Astrocyte of the spinal cord (primary cell): ENCODE data around the gene CDK5.

Experiments
- DNase-seq: peaks from one replicate; pipeline ENCODE4 v3.0.0; 2011; ENCODE audit warnings: low read depth, low spot score
- H3K4me3 ChIP-seq: 2 replicates; pipeline ENCODE4 v1.5.1; 2011; ENCODE audit warnings: low read depth, mild to moderate bottlenecking, low read length, moderate library complexity
- CTCF ChIP-seq: IDR thresholded peaks from 2 replicates; pipeline ENCODE4 v1.5.1; 2012; ENCODE audit warnings: low read depth, mild to moderate bottlenecking, low read length, inconsistent platforms
- in situ Hi-C: cut with HindIII; loops from 2 replicates; pipeline ENCODE4 v1.10.0; 2017; ENCODE audit warnings: low sequenced_read_pairs

Gene CDK5

GRCh38 chr7:151010307-151011096 lies 47.2 kb downstream of the CDK5 start:
- no peak for TF ChIP-seq CTCF
- in situ Hi-C loops = no loop called here
- H3K4me3 ChIP-seq = no peak overlapping the region
- DNase-seq = no peak

GRCh38 chr7:151010037-151010306 lies 47.7 kb downstream of the CDK5 start:
- H3K4me3 ChIP-seq = no peak overlapping the region
- no peak for DNase-seq
- in situ Hi-C loops = no loop called here
- TF ChIP-seq CTCF = no peak

GRCh38 chr7:151009327-151010036 lies 48.2 kb downstream of the CDK5 start:
- H3K4me3 ChIP-seq = no peak overlapping the region
- no peak for DNase-seq
- in situ Hi-C loops = no loop called here
- no peak for TF ChIP-seq CTCF

- TF ChIP-seq CTCF = peak; percentile 79
- H3K4me3 ChIP-seq = no peak overlapping the region
- in situ Hi-C loops = no loop called here
- DNase-seq = no peak
These were observed 49.0 kb downstream of the CDK5 start for GRCh38 chr7:151008511-151009323.

- TF ChIP-seq CTCF = no peak
- no peak overlapping the region for H3K4me3 ChIP-seq
- in situ Hi-C loops = no loop called here
- no peak for DNase-seq
These were observed 49.6 kb downstream of the CDK5 start for GRCh38 chr7:151008143-151008510.

GRCh38 chr7:151007469-151007898 lies 50.2 kb downstream of the CDK5 start:
- in situ Hi-C loops = no loop called here
- no peak for TF ChIP-seq CTCF
- DNase-seq = no peak
- no peak overlapping the region for H3K4me3 ChIP-seq
